ENCODE measurements around the gene PABPN1L.
A peak's percentile ranks its signal among the peaks of the same experiment; 100 is the strongest.

The PABPN1L gene

GRCh38 chr16:88865742-88866141 lies 718 bp downstream of the PABPN1L start:
- DNase-seq: no peak

DNA sequence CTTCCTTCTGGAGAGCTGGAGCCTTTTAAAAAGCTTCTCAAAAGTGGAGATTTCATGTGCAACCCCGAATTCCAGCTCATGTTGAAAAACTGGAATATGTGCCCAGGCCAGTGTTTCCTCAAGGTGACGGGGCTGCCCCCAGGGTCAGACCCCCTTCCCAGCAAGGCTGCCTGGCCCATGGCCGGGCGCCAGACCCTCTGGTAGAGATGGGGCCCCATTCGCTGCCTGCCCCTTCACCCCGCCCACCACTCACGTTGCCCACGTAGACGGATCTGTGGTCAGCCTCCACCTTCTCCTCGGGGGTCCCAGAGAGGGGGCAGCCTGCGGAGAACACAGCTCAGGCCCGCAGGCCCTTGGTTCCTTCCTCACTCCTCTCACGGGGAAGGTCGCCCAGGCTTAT lies 1.1 kb downstream of the PABPN1L start:
- no peak for DNase-seq

GRCh38 chr16:88864521-88864920 lies 1.9 kb downstream of the PABPN1L start:
- no peak for DNase-seq

DNA sequence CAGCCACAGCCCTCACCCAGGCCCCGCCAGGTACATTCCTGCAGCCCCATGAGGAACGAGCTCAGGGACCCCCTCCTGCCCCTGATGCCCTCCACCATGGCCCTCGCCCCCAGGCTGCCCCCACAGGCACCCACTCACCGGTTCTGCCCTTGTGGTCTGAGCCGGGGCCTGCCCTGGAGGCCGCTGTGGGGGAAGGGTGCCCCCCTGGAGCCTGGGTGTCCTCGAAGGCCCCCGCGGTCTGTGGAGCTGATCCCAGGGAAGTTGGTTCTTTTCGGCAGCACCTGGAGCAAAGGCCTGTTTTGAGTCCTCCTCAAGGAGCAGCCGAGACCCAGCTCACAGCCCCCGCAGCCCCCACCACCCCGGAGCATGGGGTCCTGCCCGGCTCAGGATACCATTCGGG lies 2.4 kb downstream of the PABPN1L start:
- no peak for DNase-seq

GRCh38 chr16:88863426-88863825 lies 3.0 kb downstream of the PABPN1L start:
- DNase-seq: no peak

GRCh38 chr16:88862968-88863367 lies 3.5 kb downstream of the PABPN1L start:
- DNase-seq: no peak

DNA sequence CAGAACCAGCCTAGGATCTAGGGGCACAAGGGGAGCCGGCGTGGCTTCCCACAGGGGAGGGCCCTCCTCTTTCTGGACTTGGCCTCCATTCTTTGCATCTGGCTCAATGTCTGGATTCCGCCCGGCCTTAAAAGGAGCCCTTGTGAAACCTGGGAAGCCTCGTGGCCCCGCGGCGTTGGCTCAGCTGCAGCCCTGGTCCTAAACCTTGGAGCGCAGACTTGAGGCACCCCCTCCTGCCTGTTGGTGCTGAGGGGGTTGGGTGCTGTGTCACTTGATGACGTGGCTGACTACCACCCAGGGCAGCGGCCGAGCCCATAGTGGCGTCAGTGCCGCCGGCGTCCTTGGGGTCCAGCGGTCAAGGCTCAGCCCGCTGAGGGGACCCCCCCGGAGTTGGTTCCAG lies 5.1 kb downstream of the PABPN1L start:
- DNase-seq: no peak

DNA sequence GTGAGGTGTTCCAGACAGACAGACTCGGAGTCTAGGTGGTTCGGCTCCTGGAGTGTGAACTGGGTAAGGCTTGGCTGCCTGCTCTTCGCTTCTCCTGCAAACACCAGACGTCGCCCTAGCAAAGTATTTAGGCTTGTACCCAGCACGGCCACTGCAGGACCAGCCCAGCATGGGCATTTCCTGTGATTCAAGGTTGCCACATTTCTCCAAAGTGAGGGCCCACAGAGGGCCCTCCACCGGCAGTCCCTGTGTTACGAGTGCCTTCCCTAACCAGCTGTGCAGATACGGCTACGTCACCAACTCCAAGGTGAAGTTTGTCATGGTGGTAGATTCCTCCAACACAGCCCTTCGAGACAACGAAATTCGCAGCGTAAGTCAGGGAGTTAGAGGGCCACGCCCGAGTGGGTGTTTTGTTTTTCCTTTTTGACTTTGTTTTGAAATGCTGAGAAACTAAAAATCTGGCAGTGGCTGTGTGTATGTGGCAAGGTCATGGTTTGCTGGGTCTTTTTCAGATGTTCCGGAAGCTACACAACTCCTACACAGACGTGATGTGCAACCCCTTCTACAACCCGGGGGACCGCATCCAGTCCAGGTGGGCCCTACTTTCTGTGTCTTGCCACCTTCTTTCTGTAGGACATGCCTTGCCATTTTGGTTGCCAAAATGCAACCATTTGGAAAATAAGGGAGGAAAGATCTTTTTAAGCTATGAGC lies 6.9 kb downstream of the PABPN1L start:
- no peak for DNase-seq

GRCh38 chr16:88857728-88858339 lies 8.6 kb downstream of the PABPN1L start:
- DNase-seq: peak; percentile 17

DNA sequence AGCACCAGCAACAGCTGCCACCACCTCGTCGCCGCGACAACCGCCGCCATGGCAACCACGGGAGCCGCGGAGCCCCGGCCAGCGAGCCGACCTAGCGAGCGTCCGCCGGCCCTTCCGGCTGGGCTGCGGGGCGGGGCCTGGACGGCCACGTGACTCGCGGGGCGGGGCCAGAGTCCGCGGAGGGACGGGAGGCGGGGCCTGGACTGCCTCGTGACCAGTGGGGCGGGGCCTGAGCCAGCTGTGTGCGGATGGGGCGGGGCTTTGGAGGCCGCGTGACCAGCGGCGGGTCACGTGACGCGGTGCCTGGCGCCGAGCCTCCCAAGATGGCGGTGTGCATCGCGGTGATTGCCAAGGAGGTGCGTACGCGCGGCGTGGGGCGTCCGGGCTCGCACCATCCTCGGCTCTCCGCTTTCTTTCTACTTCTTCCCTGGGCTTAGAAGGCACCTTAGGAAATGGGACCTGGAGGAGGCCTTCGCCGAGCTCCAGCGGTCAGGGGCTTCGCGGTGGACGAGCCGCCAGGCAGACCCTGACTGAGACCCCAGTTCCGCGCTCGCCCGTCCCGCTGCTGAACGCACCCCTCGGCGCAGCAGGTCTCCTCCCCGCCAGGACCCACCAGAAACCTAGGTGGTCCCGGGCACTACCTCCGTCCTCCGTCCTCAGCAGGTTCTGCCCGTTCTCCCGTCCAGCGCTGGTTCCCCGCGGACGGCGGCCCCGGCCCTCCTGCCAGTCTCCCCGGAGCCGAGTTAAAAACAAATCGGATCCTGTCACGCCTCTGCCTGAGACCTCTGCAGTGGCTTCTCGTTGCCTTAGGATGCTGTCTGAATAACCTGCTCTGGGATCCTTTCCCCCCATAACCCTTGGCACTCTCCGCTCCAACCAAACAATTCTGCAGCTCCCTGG lies 9.4 kb downstream of the PABPN1L start, which contains the start of the genes GALNS and TRAPPC2L:
Gene GALNS (minus strand): TSS at position 120 of the 900 bp plus-strand sequence. CDS start 70 bp downstream, at position 50.
Gene TRAPPC2L (plus strand): TSS at position 300 of the 900 bp plus-strand sequence. CDS start 24 bp downstream, at position 324.
- DNase-seq: peak; percentile 94

DNA sequence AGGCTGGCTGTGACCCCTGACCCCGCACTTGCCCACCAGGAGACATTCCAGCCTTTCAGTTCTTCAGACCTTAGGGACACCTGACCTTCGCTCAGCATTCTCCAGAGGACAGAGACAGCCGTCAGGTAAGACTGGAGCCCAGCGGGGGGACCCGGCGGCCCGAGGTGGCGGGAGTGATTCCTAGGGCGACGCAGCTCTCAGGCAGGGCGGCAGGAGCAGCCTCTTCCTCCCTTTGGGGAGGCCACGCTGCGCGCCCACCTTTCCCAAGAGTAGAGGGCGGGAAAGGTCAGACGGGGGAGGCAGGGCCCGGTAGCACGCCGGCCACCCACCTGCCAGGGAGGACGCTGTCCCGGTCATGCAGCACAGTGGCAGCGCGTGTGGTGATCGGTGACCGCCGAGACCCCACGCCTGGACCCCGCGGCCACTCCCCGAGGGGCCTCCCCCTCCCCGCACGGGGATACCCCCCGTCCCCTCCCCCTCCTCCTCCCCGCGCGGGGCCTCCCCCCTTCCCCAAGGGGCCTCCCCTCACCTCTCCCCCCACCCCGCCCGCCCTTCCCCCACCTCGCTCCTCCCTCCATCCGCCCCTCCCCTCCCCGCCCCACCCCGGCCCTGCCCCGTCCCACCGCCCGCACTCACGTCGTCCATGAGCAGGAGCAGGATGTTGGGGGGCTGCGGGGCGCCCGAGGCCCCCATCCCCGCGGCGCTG lies 10.2 kb downstream of the PABPN1L start:
- DNase-seq: no peak

- DNase-seq: no peak
Measured at GRCh38 chr16:88855736-88856121, 10.7 kb downstream of the PABPN1L start.

DNA sequence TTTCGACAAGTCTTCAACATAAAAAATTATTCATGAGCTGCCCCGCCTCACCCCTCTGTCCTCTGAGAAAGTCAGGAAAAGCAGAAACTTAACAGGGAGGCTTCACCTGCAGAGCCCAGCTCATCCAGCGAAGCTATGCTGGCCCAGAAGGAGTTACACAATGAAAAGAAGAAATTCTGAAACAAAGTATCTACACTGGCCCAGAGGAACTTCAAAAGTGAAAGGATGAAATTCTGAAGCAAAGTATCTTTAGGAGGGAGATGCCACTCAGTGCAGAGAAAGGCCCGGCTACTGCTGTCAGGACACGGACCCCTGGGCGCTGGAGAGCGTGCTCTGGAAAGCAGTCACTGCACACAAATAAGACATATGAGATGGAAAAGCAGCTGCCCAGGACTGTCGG lies 11.3 kb downstream of the PABPN1L start:
- DNase-seq: no peak

DNA sequence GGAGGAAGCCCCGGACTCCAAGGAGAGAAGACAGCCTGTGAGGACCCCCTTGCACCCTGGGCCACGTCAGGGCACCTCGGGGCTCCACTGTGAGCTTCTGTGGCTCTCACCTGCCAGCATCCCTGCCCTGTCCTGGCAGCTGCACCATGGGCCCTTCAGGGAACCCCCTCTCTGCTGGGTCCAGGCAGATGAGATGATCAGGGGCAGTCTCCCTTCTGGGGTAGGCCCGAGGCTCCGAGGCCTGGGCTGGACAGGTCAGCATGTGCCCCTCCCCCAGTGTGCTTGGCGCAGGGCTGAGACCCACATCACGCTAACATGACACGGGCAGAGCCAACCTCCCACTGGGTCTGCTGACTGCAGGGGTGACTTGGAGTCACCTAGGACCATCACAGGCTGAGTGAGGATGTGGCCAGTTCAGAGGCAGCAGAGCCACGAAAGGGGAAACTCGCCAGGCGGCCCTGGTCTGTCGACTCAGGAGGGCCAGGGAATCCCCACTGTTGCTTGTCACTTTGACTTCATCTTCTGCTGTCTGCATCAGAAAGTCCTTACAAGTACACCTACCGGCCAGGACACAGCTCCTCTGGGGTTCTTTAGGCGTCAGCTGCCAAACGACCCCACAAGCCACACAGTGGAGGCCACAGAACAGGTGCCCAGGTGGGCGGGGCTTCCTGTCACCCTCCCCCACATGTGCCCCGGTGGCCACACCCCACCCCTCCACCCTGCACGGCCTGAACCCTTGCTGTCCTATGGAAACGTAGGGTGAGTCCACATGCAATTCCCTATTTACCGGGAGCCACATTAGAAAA lies 12.0 kb downstream of the PABPN1L start:
- no peak for DNase-seq

DNA sequence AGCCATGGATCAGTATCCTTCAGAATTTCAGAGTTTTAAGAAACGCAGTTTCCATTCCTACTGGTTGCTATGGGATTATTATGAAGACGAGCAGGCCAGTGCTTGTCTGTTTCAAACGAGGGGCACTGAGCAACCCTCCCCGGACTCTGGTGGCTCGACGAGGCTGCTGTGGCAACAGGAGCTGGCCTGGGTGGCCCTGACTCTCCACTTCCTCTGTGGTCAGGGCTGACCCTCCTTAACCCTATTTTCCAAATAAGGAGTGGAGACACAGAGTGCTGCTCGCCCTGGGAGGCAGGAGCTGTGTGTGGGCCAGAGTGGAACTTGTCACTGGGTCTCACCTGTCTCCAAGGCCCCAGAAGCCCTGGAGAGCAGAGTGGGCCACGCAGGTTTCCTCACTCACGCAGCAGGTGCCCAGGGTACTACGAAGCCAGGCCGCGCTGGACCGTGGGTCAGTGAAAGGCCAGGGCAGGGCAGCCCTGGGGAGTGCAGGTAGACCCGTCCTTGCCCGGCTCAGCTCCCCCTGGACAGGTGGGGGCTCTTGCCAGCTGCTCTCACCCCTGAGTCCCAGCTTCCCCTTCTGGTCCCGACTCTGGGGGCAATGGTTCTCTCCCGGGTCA lies 13.0 kb downstream of the PABPN1L start:
- no peak for DNase-seq

- no peak for DNase-seq
Measured at GRCh38 chr16:88851616-88852015, 14.8 kb downstream of the PABPN1L start.

- DNase-seq: no peak
Measured at GRCh38 chr16:88850531-88851199, 15.8 kb downstream of the PABPN1L start.

DNA sequence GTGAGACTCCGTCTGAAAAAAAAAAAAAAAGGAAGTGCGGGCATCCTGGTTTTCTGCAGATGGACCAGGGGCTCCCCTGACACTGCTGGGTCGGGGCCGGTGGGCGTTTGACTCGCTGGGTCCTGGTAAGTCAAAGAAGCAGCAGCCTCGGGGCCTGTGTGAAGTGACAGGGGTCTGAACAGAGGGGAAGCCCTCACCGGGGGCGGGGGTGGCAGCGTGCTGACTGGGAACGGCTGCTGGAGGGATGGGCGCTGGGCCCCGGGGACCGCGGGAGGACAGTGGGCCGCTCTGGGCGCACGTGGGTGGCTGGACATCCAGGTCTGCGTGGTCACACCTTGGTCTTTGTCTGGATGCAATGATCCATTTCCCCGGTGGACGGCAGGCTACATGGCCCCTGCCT lies 17.9 kb downstream of the PABPN1L start:
- no peak for DNase-seq

- DNase-seq: no peak
Measured at GRCh38 chr16:88847654-88848053, 18.8 kb downstream of the PABPN1L start.

- no peak for DNase-seq
Measured at GRCh38 chr16:88846088-88846487, 20.4 kb downstream of the PABPN1L start.
